SU-DHL-6 (cell line): ENCODE data around the gene SPTBN5.

Source experiments
- EZH2phosphoT487 ChIP-seq: fragments of 200-600 bp; sonication (generic), shearing (Covaris generic); conservative IDR thresholded peaks from 2 replicates; pipeline ENCODE4 v1.6.1; 2018; ENCODE audit warnings: mild to moderate bottlenecking, antibody characterized with exemption, low read length, moderate library complexity, mixed read lengths
- TF ChIP-seq, protein P1 (sequence below): fragments of 200-600 bp; sonication (generic); IDR thresholded peaks from one replicate; pipeline ENCODE4 v1.5.1; 2017; ENCODE audit warnings: antibody characterized with exemption, mild to moderate bottlenecking, low read length, moderate library complexity; ENCODE audit not compliant: insufficient read depth, poor library complexity, severe bottlenecking

DNA sequence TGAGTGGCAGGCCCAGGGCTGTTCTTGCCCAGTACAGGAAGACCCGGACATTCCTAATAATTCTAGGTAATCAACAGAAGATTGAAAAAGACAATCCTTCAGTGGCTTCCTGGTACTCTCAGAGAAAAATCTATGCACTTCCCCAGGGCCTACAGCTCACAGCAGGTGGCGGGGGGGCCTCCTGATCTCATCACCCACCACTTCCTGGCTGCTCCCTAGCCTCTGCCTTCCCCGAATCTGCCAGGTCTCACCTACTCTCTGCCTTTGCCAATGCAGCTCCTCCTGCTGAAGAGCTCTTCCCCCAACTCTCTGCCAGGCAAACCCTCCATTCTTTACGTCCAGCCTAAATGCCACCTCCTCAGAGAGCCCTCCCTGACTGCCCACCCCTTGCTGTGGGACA lies 41.0 kb upstream of the SPTBN5 start:
- TF ChIP-seq, protein P1, sequence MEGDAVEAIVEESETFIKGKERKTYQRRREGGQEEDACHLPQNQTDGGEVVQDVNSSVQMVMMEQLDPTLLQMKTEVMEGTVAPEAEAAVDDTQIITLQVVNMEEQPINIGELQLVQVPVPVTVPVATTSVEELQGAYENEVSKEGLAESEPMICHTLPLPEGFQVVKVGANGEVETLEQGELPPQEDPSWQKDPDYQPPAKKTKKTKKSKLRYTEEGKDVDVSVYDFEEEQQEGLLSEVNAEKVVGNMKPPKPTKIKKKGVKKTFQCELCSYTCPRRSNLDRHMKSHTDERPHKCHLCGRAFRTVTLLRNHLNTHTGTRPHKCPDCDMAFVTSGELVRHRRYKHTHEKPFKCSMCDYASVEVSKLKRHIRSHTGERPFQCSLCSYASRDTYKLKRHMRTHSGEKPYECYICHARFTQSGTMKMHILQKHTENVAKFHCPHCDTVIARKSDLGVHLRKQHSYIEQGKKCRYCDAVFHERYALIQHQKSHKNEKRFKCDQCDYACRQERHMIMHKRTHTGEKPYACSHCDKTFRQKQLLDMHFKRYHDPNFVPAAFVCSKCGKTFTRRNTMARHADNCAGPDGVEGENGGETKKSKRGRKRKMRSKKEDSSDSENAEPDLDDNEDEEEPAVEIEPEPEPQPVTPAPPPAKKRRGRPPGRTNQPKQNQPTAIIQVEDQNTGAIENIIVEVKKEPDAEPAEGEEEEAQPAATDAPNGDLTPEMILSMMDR, result no peak
- no peak for TF ChIP-seq EZH2phosphoT487
